HL-60 (cell line): ENCODE results near the gene ELP4.

Experiments
- DNase-seq, 2 experiments: peaks; one replicate each; pipeline ENCODE4 v3.0.0-alpha.2; 2010 to 2020; ENCODE audit warnings: low read depth in 1 of 2, low spot score in 1 of 2
- H3K27ac ChIP-seq: fragments of 250-450 bp; sonication (Bioruptor Pico); replicated peaks from 2 replicates; pipeline ENCODE4 v1.5.1; 2020; ENCODE audit warnings: mild to moderate bottlenecking, moderate library complexity
- H3K27me3 ChIP-seq: fragments of 250-450 bp; sonication (Bioruptor Pico); 2 replicates; pipeline ENCODE4 v1.5.1; 2021; ENCODE audit warnings: mild to moderate bottlenecking, moderate library complexity; ENCODE audit not compliant: insufficient read depth, poor library complexity, severe bottlenecking
- H3K4me3 ChIP-seq: replicated peaks from 2 replicates; pipeline ENCODE4 v1.5.1; 2011; ENCODE audit warnings: mild to moderate bottlenecking, control low read depth, low read length; ENCODE audit not compliant: insufficient read depth
- CTCF ChIP-seq: IDR thresholded peaks from one replicate; pipeline ENCODE4 v1.5.1; 2011; ENCODE audit warnings: low read length, control low read depth, inconsistent platforms; ENCODE audit not compliant: insufficient read depth
- GABPA ChIP-seq: IDR thresholded peaks from 2 replicates; pipeline ENCODE4 v1.6.1; 2012; ENCODE audit warnings: low read depth
- POLR2AphosphoS5 ChIP-seq: IDR thresholded peaks from 2 replicates; pipeline ENCODE4 v1.6.1; 2012; ENCODE audit warnings: low read depth
- SPI1 ChIP-seq: IDR thresholded peaks from 2 replicates; pipeline ENCODE4 v1.6.1; 2012; ENCODE audit warnings: low read depth, mild to moderate bottlenecking, borderline replicate concordance
- TF ChIP-seq, protein P1 (sequence below): IDR thresholded peaks from 2 replicates; pipeline ENCODE4 v1.6.1; 2012; ENCODE audit warnings: low read depth; ENCODE audit not compliant: insufficient replicate concordance

ELP4 gene

GRCh38 chr11:31764261-31764660, 254.7 kb downstream of the ELP4 start:
- Histone ChIP-seq H3K4me3 (no peak overlapping the region), H3K27ac (no peak overlapping the region), H3K27me3 (no peaks in the 10 kb centered on the region)
- no peak for DNase-seq
- TF ChIP-seq GABPA (no peak), SPI1 (no peak), POLR2AphosphoS5 (no peak), CTCF (no peak)
- TF ChIP-seq, protein P1, sequence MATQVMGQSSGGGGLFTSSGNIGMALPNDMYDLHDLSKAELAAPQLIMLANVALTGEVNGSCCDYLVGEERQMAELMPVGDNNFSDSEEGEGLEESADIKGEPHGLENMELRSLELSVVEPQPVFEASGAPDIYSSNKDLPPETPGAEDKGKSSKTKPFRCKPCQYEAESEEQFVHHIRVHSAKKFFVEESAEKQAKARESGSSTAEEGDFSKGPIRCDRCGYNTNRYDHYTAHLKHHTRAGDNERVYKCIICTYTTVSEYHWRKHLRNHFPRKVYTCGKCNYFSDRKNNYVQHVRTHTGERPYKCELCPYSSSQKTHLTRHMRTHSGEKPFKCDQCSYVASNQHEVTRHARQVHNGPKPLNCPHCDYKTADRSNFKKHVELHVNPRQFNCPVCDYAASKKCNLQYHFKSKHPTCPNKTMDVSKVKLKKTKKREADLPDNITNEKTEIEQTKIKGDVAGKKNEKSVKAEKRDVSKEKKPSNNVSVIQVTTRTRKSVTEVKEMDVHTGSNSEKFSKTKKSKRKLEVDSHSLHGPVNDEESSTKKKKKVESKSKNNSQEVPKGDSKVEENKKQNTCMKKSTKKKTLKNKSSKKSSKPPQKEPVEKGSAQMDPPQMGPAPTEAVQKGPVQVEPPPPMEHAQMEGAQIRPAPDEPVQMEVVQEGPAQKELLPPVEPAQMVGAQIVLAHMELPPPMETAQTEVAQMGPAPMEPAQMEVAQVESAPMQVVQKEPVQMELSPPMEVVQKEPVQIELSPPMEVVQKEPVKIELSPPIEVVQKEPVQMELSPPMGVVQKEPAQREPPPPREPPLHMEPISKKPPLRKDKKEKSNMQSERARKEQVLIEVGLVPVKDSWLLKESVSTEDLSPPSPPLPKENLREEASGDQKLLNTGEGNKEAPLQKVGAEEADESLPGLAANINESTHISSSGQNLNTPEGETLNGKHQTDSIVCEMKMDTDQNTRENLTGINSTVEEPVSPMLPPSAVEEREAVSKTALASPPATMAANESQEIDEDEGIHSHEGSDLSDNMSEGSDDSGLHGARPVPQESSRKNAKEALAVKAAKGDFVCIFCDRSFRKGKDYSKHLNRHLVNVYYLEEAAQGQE: no peak

DNA sequence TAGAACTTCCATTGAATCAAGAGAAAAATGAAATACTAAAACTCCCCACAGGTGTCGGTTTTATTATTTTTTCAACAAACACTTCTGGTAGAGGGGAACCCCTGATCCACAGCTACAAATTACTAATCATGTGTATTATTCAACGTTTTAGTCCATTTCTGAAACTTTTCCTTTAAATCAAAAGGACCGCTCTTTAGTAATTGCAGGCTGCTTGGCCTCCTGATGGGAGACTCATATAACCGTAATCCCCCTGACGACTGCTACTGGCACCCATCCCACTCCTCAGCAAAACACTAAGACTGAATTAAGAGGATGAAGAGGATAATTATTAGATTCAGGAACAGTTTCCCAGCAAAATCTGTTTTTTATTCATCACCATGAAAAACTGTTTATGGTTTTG, 255.2 kb downstream of the ELP4 start:
- Histone ChIP-seq H3K27me3 (no peaks in the 10 kb centered on the region), H3K27ac (no peak overlapping the region), H3K4me3 (no peak overlapping the region)
- no peak for TF ChIP-seq SPI1
- TF ChIP-seq POLR2AphosphoS5: no peak
- no peak for TF ChIP-seq CTCF
- TF ChIP-seq GABPA: no peak
- TF ChIP-seq, protein P1: no peak
- DNase-seq: no peak

DNA sequence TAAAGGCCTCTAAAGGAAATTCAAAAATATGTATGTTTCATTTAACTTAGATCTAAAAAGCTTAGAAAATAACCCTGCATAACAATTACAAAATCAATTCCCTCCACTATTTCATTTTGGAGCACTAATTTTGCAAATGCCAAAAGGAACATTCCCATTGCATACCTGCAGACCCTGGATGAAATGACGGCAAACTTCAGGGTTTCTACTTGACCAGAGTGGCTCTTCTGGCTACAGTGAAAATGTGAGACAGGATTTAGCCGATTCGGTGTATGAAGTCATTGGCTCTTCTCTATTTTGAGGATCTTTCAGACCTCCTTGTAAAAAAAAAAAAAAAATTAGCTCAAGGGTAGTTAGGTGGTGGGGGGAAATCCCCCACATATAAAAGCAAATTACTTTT, 257.5 kb downstream of the ELP4 start:
- no peaks in the 10 kb centered on the region for H3K27me3 ChIP-seq
- H3K27ac ChIP-seq: no peak overlapping the region
- TF ChIP-seq SPI1: no peak
- TF ChIP-seq, protein P1: no peak
- TF ChIP-seq GABPA: no peak
- TF ChIP-seq CTCF: no peak
- TF ChIP-seq POLR2AphosphoS5: no peak
- H3K4me3 ChIP-seq: no peak overlapping the region
- no peak for DNase-seq
